GM18519 (cell line): ENCODE data around the gene EEF1AKMT4.

Experiments used
- ATAC-seq: cut with Tn5 transposase; IDR thresholded peaks from one replicate; pipeline ENCODE4 v1.9.1; 2021; ENCODE audit warnings: mild to moderate bottlenecking, moderate library complexity; ENCODE audit not compliant: unreplicated experiment, low FRiP score

Gene EEF1AKMT4

GRCh38 chr3:184235381-184236032, 14.0 kb upstream of the EEF1AKMT4 start:
- ATAC-seq: no peak

DNA sequence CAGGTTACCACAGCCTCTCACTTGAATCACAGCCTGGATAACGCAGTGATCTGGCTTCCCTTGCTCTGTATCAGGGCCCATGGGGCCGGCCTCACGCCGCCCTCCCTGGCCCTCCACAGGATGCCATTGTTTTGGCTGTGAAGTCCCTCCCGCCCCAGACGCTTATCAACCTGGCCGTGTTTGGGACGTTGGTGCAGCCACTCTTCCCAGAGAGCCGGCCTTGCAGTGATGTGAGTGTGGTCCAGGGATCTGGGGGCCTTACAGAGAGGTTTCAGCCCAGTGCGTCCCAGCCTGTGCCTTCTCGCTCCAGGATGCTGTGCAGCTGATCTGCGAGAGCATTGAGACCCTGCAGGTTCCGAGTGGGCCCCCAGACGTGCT, 13.4 kb upstream of the EEF1AKMT4 start:
- ATAC-seq: no peak

DNA sequence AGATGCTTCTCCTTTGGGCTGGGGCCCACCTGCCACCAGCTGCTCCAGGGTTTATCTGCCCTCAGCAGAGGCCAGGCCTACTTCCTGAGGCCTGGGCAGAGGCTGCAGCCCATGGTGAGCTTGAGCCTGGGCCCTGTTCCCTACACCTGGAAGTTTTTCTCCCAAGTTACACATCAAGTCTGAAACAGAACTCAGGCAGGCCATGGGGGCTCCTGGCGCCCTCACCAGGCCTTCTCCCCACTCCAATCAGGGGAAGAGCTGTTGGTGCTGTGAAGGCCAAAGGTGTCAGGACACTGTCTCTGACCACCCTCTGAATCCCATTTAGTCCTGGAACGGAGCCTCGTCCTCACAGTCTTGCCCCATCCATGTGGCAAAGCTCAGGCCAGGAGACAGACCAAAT, 12.8 kb upstream of the EEF1AKMT4 start:
- no peak for ATAC-seq

- no peak for ATAC-seq
Measured at GRCh38 chr3:184237211-184237610, 12.3 kb upstream of the EEF1AKMT4 start.

DNA sequence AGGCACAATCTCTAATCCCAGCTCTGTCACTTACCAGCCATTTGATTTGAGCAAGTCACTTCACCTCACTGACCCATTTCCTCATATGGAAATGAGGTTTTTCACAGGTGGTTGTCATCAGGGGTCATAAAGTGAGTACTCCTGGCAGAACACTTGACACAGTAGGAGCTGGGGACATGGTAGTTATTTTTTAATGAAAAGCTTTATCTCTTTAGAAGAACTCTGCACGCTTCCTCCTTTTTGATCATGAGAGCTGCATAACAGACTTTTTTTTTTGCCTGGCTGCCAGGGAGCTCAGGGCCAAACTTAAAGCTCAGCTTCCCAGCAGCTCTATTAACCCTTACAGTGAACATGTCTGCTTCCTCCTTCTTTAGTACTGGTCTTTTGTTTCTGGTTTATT, 11.7 kb upstream of the EEF1AKMT4 start:
- no peak for ATAC-seq

- no peak for ATAC-seq
Measured at GRCh38 chr3:184238246-184238818, 11.1 kb upstream of the EEF1AKMT4 start.

DNA sequence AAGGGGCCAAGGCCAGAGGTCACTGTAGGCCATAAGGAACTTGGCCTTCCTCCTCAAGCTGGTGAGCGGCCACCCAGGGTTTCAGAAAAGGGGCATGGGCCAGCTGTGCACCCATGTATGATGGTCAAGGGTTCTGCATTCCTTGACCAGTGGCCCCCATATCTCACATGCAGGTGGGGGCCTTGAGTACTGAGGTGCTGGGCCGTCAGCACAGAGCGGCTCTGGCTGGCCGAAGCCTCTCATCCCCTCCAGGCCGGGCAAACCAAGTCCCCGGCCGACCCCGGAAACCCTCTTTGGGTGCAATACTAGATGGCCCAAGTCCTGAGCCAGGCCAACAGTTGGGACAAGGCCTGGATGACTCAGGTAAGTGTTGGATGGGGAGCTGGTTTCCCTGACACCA, 10.3 kb upstream of the EEF1AKMT4 start:
- ATAC-seq: no peak

GRCh38 chr3:184239708-184240107, 9.8 kb upstream of the EEF1AKMT4 start:
- no peak for ATAC-seq

DNA sequence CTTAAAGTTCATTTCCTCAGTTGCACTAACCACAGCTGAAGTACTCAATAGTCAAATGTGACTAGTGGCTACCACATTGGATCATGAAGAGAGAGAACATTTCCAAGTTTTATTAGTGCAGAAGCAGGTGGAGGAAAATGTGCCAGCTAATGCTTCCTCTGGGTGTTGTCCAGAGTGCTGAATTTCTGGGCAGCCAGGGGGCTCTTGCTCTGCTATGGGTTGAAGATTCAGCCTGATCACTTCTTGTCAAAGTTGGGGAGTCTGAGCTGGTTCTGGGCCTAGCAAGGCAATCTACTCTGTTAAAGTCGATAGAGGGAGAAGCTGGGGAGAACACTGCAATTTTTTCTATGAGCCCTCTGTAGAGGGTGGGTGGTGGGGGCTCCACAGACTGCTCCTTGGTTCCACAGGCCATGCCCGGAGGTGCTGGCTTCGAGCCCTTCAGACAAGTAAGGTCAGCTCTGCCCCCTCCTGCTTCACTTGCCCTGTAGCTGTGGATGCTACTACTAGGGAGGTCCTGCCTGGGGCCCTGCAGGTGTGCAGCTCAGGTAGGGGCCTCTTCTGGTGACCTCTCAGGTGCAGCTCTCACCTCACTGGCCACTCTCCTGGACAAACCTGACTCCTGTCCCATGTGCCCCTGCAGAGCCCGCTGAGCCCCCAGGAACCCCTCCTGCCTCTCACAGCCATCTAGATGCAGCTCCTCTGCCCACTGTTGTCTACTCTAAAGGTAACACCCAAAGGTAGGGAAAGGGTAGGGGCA, 8.9 kb upstream of the EEF1AKMT4 start:
- ATAC-seq: no peak

DNA sequence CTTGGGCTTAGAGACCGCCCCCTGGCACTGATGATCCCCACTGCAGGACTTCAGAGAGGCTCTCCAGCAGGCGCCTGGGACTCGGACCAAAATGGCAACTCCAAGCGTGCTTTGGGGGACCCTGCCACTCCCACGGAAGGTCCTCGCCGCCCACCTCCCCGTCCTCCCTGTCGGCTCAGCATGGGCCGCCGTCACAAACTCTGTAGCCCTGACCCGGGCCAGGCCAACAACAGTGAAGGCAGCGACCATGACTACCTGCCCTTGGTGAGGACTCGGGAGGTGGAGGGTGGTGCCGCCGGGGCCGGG, 8.4 kb upstream of the EEF1AKMT4 start:
- no peak for ATAC-seq

DNA sequence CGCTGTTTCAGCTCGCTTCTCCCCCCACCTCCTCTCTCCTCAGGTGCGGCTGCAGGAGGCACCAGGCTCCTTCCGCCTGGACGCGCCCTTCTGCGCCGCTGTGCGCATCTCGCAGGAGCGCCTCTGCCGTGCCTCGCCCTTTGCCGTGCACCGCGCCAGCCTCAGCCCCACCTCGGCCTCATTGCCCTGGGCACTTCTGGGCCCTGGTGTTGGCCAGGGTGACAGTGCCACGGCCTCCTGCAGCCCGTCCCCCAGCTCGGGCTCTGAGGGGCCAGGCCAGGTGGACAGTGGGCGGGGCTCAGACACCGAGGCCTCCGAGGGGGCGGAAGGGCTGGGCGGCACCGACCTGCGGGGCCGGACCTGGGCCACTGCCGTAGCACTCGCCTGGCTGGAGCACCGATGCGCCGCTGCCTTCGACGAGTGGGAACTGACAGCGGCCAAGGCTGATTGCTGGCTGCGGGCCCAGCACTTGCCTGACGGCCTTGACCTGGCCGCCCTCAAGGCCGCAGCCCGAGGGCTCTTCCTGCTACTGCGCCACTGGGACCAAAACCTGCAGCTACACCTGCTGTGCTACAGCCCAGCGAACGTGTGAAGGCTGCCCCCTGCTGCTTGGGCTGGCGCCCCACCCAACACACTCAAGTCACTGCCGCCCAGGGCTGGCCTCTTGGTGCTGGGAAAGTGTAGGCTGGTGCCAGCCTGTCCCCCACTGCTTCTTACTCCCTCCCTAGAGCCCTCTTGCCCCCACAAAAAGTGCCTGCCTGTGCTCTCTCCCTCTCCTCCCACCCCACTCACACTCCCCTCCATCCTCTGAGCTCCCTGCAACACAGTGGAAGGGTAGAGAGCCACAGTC, 7.8 kb upstream of the EEF1AKMT4 start:
- ATAC-seq: no peak

DNA sequence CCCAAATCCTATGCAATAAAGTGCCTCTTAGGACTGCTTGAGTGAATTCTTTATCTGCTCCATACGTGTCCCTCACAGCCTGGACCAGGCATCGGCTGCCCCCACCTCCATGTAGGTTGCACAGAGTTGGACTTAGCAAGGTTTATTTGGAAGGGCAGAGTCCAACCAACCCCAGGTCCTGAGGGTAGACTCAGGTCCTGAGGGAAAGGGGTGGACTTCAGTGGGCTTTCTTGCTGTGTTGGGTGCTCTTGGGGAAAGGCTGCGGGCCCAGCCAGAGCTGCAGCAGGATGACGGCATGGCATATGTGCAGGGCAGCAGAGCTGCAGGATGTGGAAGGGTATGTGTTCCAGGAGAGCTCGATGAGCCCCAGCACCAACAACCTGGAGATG, 7.2 kb upstream of the EEF1AKMT4 start:
- no peak for ATAC-seq

GRCh38 chr3:184248454-184249411, 739 bp upstream of the EEF1AKMT4 start, which contains the start of gene ALG3:
TSS of gene ALG3 (minus strand) at chr3:184248962. CDS start at chr3:184248940, 22 bp downstream.
- ATAC-seq: peak; percentile 36

DNA sequence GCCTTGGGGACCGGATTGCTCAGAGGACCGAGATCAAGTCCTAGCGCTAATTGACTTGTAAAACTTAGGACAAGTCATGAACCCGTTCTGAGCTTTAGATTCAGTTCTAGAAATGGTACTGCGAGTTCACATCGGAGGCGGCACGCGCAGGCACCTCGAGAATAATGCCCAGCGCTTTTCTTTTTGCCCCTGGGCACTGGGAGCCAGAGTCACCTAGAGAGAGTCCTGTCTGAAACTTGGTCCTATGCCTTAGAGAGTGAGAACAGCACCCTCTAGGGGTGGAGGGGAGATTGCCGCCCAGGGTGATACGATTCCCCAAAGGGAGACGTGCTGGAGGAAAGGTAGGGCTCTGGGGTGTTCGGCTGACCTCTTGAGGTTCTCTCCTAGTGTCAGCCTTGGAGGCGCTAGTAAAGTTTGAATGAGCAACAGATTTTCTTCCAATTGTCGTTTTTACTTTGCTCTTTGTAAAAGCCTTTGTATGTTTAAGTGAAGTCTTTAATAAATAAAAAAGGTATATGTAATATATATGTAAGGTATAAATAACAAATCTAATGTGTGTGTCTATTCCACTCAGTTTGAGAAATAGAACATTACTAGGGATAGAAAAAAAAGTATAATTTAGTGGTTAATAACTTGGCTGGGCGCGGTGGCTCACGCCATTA, 826 bp downstream of the EEF1AKMT4 start:
- peak; percentile 41 for ATAC-seq

GRCh38 chr3:184255291-184256039, 6.0 kb downstream of the EEF1AKMT4 start:
- no peak for ATAC-seq

GRCh38 chr3:184257083-184257915, 7.8 kb downstream of the EEF1AKMT4 start:
- ATAC-seq: no peak

DNA sequence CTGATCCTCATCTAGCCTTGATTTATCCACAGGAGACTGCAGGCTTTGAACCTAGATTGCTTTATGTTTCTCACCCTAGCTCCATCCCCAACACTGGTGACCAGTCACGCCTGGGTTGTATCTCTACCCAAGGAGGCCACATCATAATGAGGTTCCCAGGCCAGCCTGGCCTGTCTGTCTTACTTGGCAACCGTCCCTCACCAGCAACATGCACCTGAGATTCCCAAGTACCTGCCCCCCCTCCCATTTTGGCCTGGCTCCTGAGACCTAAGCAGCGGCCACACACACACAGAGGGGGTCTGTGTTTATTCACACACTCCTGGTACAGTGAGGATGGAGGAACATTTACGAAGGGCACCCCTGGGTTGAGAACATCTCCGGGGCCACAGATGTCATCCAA, 9.5 kb downstream of the EEF1AKMT4 start:
- ATAC-seq: no peak

DNA sequence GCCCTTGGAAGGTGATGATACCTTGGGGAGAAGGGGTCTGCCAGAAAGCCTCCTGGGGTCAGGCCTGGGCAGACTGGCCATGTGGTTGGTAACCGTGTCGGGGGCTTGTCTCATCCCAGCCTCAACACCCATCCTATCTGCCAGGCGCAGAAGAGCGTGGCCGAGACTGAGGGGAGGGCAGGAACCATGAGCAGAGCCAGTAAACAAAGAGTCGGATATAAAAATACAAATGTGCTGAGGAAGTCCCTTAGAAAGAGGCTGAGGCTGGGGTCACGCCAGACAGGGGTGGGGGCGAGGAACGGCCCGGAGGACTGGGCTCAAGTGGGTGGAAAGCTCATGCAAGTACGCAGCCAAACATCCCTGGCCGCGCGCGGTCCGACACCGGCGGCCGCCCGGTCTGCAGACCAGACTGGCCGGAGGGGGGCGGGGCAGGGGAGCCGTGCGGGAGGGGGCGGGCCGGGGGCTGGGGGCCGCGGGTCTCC, 10.0 kb downstream of the EEF1AKMT4 start:
- no peak for ATAC-seq
